8988T (cell line): ENCODE data around the gene DMRT3.

Experiments
- DNase-seq: peaks from one replicate; pipeline ENCODE4 v3.0.0; 2011

DMRT3 gene, protein sequence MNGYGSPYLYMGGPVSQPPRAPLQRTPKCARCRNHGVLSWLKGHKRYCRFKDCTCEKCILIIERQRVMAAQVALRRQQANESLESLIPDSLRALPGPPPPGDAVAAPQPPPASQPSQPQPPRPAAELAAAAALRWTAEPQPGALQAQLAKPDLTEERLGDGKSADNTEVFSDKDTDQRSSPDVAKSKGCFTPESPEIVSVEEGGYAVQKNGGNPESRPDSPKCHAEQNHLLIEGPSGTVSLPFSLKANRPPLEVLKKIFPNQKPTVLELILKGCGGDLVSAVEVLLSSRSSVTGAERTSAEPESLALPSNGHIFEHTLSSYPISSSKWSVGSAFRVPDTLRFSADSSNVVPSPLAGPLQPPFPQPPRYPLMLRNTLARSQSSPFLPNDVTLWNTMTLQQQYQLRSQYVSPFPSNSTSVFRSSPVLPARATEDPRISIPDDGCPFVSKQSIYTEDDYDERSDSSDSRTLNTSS

DNA sequence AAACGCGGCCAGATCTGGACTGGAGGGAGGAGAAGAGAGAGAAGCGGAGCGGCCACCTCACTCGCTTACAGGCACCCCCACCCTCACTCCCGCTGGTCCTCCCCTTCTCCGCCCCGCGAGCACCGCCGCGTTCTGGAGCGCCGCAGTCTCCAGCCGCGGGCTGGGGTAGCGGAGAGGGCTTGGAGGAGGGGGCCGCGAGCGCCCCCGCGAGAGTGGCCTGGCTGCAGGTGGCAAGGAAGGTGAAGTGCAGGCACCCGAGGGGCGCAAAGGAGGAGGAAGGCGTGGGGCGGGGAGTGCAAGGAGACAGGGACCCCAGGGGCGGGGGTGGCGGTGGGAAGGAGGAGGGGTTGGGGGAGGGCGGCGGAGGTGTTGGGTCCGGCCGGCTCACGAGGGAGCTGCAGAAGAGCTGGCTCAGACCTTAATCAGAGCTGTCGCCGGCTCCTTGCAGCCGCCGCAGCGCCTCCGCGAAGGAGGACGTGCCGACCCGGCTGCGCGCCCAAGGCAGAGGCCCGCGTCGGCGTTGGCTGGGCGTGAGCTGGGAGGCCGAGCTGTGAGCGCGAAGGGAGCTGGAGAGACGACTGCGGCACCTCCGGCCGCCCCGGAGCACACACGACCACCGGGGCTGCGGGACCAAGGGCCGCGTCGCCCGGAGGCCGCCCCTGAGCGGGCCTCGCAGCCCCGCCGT, at the start of gene DMRT3:
Gene DMRT3 (plus strand): TSS at position 398 of the 685 bp plus-strand sequence. CDS start 347 bp downstream, outside the sequence.
- no peak for DNase-seq

DNA sequence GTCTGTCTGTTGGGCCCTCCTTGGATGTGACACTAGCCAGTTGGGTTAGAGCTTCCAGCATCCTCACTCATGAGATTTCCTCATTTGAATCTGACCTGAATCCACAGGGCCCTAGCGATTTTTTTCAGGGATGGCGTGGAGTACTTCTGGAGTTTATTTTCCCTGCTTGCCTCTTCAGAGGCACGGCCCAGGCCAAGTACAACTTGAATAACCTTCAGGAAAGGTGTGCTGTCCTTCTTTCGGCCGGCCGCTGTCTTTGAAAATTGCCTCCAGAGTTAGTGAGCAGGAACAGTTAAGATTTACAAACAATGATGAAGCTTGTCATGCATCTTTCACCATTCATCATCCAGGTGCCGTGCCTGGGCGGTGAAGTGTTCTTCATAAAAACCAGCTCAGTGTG, 49.5 kb upstream of the DMRT3 start:
- no peak for DNase-seq

DNA sequence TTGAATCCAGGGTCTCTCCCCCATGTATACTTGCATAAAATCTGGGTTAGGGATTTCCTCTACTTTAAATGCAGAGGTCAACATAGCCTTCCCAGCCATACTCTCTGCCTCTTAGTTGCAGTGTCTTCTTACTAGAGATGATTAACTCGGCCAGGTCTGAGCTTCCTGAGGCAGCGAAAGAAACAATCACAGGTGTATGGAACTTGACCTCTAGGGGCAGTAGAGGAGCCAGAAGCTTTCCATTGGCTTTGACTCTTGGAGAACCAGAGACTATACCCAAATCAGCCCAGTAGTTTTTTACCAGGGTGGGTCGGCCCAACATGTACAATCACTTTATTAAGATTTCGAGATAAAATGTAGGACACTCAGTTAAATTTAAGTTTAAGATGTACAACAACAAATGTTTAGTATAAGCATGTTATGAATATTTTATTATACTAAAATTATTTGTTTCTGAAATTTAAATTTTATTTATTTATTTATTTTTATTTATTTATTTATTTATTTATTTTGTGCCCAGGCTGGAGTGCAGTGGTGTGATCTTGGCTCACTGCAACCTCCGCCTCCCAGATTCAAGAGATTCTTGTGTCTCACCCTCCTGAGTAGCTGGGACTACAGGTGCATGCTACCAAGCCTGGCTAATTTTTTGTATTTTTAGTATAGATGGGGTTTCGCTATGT, 48.0 kb upstream of the DMRT3 start:
- DNase-seq: no peak

DNA sequence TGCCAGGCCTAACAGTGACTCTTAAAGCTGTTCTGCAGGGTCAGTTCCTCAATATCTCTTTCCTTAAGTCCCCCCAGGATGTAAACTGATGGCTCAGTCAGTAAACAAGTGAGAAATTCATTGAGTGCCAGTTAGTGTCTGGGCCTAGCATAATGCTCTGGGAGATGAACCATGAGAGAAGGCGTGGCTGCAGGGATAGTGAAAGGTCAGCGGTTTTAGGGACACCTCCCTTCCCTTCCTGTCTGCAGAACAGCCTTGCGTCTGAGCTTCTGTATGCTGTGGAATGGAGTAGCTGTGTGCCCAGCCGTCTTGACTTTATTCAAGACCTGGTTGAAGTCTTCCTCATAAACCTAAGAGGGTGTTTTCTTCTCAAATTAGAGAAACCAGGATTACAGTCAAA, 46.7 kb upstream of the DMRT3 start:
- no peak for DNase-seq

DNA sequence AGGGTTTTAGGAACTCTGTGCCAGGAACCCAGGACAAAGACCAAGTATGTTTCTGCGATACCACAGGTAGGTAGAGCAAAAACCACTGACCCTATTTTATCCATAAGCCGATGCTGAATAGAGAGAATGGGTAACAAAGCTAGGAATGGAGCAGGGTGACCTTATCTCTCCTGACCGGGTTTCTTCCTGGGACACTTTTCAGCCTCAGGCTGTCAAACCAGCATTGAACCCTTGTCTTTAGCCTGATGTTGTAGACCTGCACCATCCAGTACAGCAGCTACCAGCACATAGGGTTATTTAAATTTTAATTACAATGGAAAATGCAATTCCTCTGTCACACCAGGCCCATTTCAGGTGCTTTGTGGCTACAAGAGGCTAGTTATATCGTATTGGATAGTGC, 43.1 kb upstream of the DMRT3 start:
- no peak for DNase-seq

DNA sequence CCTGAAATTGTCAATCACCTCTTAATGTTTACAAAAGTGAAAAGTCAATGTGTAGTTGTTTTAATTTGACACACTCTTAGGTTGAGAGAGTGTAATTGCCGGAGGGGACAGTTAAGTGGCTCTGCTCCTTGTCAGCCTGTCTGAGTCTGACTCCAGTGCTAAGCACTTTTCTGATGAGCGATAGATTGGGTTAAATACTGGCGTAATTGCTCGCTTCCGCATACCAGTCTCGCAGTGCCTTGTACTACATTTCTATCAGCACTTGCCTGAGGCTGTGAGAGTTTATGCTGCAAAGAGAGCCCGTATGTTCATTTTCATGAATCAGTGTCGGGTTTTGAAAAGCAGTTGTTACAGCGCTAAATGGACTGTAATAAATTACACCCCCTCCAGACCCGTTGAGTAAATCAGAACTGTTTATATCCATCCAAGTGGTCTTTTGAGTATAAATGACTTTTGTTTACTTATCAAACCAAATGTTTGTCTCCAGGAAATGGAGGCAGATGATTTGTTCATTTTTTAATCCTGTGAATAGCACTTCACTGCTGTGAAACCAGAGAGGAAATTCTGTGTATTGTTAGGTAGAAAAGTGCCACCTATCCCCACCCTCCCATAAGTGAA, 41.0 kb upstream of the DMRT3 start:
- DNase-seq: no peak

DNA sequence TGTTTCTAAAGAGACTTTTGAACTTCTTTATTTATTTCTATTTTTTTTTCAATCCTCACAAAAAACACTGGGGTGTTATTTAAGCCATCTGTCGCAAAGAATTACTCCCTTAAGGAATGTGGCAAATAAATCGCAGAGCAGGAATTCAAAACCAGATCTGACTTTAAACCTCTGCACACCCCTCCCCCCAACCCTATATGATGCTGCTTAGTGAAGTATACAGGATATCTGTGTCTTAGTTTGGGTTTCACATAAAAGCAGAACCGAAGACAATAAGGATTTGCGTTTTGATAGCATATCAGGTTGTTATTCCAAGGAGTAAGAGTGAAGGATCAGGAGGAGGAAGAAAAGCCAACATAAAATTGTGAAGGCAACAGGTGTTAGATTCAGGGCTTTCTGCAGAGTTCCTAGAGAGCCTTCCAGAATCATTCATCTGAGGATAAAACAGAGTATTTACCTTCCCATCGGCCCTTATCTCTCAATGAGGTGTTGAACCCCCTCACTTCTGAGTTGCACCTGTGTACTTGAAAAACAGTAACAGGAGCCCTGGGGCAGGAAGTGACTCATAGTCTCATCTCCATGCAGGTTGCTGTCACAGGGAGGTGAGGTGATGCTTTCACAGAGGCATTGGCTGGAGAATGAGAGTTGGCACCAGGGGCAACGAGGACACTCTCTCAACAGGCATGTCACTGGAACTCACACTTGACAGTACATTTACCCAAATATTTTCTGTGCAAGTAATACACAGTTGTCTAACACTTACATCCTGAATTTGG, 33.5 kb upstream of the DMRT3 start:
- no peak for DNase-seq

DNA sequence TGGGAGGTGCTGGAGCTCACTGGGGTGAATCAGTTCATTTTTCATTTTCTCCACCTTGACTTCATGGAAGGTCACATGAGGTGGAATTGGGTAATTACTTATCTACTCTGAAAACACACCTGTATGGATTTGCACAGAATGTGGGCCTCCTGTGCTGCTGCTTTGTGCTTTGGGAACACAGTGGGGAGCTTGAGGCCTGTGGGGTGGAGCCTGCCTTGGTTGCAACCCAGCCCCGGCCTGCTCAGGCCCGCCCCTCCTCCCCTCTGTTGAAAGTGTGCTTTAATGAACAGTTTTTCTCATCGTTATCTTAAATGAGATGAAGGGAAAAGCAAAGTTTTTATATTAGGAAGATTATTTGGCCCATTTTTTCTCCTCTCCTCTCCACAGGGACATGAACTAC, 28.5 kb upstream of the DMRT3 start:
- no peak for DNase-seq

DNA sequence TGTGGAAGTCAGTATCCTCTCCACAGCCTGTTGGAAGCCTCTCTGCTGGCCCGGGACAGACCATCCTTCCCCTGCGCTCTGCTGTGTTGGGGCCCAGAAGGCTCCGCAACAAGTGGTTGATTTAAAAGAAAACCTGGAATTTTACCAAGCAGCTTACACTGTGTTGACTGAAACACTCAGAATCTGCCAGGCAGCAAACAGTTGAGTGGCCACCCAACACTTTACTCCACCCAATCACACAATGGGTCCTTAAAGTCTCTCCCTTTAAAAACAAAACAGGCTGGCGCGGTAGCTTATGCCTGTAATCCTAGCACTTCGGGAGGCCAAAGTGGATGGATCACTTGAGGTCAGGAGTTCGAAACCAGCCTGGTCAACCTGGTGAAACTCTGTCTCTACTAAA, 28.0 kb upstream of the DMRT3 start:
- DNase-seq: no peak

DNA sequence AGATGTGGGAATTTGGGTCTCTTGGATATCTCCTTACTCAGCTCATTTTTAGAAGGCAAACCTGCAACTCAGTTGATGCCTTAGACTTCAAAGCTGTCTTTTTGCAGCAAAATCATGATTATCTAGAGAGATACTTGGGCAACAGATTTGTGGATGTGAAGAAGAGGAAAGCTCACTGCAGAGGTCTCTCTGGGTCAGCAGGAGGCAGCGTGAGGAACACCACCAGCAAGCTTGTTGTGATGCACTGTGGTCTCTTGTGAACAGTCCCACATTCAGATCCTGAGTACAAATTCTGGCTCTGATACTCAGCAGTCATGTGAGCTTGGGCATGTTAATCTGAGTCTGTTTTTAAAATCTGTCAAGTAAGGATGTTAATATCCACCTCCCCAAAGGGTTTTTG, 26.3 kb upstream of the DMRT3 start:
- no peak for DNase-seq

DNA sequence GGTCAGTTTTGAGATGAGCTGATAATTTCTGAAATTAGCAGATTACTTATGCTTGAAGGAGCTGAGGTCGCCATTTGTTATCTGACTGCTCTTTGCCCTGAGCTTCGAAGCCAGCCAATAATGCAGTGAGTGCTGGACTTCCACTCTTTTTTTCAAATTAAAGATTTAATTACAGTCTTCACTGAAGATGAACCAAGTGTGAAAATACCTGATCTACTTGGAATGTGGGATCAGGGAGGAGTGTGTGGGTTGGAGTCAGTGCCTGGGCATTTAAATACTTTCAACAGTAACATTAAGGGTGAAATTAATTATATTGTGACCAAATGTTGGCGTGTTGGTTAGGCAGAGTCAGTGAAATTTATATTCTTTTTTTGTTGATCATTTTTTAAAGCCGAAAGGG, 23.9 kb upstream of the DMRT3 start:
- no peak for DNase-seq

DNA sequence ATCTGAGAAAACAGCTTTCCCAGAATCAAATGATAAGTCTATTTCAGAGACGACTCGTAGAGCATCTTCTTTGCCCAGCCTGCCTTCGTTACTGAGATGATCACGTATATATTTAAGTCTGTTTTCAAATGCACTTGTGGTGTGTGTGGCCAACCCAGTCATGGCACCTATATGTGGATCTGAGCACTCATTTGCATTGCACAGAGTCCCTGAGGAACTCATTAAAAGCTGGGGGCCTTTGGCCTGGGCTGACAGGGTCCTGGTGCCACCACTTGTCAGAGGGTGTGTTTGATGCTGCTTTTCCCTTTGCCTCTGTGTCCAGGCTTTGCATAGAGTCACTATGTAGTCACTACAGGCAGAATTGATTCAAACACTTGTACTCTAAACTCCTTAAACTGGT, 17.4 kb upstream of the DMRT3 start:
- DNase-seq: no peak

DNA sequence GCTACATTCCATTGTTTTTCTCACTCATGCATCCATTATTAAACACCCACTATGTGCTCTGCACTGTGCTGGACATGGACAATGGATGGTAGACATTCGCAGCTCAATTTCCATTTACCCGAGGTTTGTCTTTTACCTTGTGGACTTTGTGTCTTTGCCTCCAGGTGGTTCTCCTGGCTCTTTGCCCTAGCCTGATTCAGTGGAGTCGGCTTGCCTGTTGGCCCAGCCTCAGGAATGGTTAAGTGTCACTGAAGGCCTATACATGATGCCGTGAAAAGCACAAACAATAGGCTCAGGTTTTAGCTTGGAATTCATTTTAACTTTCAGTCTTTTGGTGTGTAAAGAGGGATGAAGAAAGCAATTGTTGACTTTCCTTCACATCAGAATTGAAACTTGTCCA, 16.5 kb upstream of the DMRT3 start:
- no peak for DNase-seq

DNA sequence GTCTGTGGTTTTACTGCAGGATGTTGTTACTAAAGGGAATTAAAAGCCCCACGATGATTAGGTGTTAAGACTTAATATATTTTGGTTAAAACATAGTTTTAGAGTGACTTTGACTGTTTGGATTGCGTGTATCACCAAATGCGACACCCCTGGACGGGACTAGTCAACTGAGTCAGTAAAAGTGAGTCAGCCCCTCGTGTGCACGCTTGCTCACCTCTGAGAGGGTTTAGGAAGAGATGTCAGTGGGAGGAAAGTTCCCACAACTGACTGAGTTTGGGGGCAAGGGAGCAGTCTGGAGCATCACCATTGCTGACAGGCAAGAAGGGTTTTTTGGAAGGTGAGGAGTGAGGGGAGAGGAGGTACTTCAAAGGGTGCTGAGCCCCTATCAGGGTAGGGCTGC, 14.4 kb upstream of the DMRT3 start:
- DNase-seq: no peak

DNA sequence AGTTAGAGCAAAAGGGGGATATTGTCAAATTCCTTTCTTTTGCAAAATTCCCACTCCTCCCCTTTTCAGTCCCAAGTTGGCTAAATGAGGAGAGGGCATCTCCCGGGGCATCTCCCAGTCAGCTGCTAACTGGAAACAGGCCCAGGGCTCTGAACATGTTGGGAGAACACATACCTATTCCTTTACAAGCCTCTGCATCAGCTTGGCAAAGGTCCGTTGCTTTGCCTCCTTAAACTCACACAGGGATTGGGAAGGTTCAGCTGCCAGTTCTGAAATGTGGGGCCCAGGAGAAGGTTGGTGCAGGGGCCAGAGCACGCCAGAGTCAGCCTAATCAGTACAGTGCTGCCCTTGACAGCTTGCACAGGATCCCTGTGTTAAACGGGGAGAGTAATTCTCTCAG, 11.0 kb upstream of the DMRT3 start:
- no peak for DNase-seq

DNA sequence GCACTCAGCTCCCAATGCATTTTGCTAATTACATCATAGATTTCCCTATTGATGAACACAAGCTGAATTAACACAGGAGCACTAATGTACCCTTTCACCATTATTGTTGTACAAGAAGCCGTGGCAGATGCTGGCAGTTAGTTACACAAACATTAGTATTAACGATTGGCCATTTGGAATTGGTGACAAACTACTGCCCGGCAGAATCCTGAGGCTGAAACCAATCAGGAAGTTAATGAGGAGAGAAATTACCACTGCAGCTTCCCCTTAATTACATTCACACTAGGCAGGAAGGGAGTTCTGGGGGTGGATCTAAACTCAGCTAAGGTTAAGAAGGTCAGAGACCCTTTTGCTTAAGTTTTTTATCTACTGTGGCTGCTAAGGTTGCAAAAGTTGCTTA, 9.6 kb upstream of the DMRT3 start:
- no peak for DNase-seq

DNA sequence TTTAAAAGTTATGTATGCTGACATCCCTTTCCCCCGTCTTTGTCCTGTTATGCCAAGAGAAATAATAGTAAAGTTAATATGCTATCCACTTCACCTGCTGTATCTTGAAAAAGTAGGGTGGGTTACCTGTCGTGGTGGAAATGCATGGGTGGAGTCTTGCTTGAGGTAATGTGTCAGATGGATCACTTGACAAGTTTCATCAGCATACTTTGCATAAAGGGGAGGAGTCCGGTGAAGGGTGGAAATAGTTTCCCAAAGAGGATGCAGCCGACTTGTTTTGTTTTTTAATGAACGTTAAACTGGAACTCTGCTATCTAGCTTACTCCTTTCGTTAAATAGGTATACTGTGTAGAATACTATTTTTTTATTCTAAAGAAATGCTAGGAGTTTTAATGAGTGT, 9.0 kb upstream of the DMRT3 start:
- DNase-seq: no peak

DNA sequence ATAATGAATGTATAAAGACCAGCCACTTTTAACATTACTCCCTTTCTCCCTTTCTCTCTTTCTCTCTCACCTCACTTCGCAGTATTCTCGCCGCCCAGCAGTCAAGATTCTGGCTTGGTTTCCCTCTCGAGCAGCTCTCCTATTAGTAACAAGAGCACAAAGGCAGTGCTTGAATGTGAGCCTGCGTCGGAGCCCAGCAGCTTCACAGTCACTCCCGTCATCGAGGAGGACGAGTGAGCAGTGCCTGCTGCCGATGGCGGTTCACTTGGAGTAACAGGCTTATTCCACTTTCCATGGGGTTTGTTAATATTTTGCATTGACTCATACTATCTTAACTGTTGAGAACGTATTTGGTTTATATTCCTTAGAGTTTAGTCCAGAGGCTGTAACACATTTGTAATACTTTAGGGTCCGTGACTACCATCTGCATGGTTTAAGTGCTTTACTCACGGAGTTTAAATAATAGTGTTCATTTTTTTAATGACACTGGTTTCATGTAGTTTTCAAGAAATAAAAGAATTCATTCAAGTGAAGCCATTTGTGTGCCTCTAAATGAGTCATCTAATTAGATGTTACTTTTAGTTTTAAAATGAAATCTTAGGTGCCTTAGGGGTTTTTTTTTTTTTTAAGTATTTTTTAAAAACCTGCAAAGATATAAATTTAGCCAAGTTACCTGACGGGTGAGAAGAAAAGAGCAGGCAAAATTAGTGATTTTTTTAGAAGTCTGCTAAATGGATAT, 8.4 kb upstream of the DMRT3 start:
- DNase-seq: no peak

DNA sequence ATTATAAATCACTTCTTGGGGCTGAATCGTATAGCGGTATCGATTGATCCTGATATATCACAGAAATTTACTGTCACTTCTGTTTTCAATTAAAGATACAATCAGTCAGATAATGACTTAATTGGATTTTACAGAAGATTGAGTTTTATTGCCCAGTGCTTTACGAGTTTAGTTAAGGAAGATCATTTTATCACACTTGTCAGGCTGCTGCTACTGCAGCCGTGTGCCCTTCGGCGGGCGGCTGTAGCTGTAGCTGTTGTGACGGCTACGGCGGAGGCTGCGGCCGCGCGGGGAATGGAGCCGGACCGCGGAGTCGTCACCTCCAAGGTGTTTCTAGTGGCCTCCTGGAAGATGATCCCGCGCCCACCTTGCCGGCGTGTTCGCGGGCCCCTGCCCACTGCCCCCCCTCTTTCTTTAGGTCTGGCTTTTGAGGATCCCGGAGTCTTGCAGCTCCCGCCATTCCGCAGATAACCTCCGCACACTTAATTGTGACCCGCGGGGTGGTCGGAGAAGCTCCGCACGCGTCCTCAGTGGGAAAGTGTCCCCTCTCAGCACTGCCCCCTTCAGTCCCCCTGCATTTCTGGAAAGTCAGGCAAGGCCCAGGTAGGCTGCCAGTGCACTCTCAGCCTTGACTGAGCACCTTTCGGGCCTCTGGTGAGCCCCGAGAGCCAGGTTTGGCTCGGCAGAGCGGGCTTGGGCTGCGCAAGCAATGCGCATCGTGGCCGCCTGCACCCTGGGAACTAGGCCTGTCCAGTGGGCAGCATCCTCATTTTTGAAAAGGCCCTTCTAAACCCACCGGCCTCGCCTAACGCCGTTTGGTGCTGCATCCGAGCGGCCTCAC, 6.9 kb upstream of the DMRT3 start:
- no peak for DNase-seq

DNA sequence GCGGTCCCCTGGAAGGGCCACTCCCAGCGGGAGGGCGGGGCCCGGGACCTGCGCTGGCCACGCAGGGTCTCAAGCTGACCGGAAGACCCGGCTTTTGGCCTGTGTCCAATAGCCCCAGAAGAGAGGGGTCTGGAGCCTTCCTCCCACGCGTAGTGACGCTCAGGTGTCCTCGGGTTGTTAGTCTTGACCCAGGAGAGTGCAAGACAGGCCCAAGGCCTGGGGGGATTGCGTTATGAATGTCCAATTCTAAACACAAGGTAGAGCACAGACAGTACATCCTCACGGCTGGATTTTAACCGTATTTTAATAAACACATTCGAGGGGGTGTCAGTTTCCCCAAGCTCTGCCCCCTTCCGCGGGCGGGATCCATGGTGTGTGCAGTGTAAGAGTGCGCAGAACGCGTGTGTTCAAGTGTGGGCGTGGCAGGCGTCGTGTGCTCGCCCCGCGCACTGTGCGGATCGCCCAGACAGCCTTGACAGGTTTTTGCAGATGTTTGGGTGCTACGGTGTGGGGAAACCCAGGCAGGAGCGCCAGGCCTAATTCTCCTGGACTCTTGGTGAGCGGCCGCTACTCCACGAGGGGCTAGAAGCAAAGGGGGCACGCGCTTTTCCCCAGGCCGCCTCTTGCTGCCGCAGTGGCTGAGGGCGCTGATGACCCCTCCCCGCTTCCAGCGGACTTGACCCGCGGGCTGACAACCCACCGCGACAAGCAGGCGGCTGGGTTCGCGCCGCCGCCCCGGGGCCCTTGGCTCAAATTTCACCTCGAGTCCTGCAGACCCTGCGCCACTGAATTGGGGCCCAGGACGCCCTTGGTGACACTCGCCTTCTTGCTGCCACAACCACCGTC, 6.1 kb upstream of the DMRT3 start:
- DNase-seq: no peak
